ENCODE measurements around the gene ZFHX3.

The ZFHX3 gene

GRCh38 chr16:72838951-72839350, 209.0 kb downstream of the ZFHX3 start:
- H3K4me3 Mint-ChIP-seq = no peak overlapping the region
- peak overlapping the region; percentile 6 to 83 (median 20) for H3K27ac Mint-ChIP-seq
- peaks cover 48% of the 10 kb centered on the region for H3K4me1 Mint-ChIP-seq
- no peaks in the 10 kb centered on the region for H3K9me3 Mint-ChIP-seq
- no peak for TF ChIP-seq CTCF (IDR thresholded peaks at IDR 0.05; ENCODE audit: unreplicated experiment in 3 of 3)
- H3K27me3 Mint-ChIP-seq (ENCODE audit: low read depth) = peaks cover 4% of the 10 kb centered on the region
- peaks cover 9% of the 10 kb centered on the region for H3K36me3 Mint-ChIP-seq (ENCODE audit: low read depth)

GRCh38 chr16:72838586-72838910, 209.4 kb downstream of the ZFHX3 start:
- TF ChIP-seq CTCF (IDR thresholded peaks at IDR 0.05; ENCODE audit: unreplicated experiment in 3 of 3) = peak in 1 of 3 experiments; percentile 24
- H3K4me3 Mint-ChIP-seq = no peak overlapping the region
- H3K36me3 Mint-ChIP-seq (ENCODE audit: low read depth) = peaks cover 7% of the 10 kb centered on the region
- peaks cover 4% of the 10 kb centered on the region for H3K27me3 Mint-ChIP-seq (ENCODE audit: low read depth)
- H3K4me1 Mint-ChIP-seq = peaks cover 46% of the 10 kb centered on the region
- H3K27ac Mint-ChIP-seq = peak overlapping the region; percentile 6 to 83 (median 15)
- no peaks in the 10 kb centered on the region for H3K9me3 Mint-ChIP-seq

DNA sequence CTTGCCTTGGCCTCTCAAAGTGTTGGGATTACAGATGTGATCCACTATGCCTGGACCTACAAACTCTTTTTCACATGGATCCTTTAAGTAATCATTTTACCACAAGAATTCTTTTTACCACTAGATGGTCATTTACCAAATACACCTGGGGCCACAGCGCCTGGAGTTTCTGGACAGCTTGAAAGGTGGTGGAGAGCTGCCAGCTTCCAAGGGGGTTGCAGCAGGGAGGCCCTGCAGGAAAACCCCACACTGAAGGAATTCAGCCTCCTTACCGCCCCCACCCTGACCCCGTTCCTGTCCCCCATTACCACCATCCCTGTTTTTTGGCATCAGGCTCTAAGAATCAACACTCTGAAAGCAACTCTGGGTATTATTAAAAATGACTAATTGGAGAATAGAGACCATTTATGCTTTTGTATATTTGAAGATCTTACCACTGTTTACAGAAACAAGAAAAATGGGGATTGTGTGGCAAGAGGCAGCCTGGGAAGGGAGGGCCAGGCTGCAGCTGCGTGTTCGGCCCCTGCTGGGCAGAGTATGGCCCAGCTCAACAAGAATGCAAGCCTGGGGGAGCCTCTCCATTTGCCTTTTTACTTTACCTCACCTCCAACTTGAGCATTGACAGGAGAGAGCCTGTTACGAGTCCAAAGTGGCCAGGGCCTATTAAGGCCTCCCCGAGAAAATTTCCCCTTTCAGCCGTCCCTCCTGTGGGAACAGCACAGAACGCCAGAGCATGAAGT, 209.9 kb downstream of the ZFHX3 start:
- H3K9me3 Mint-ChIP-seq = no peaks in the 10 kb centered on the region

DNA sequence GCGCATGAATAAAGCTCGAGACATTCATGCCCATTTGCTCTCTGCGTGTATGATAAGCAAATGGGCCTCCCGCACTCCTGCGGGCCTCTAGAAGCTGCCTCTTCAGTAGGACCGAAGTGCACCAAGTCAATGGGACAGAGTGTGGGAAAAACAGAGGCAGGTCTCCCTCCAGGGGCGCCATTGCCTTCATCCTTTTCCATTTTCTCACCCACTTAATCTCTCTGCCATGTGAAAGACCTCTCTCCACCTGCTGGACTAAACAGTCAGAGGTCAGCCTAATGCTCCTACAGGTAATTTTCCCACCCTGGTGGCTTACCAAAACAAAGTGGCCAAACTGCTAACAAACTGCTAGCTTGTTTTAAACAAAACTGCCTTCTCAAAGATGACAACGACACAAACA, 210.9 kb downstream of the ZFHX3 start:
- no peaks in the 10 kb centered on the region for H3K9me3 Mint-ChIP-seq
- peaks cover 4% of the 10 kb centered on the region for H3K27me3 Mint-ChIP-seq (ENCODE audit: low read depth)
- peaks cover 52% of the 10 kb centered on the region for H3K4me1 Mint-ChIP-seq
- no peak for TF ChIP-seq CTCF (IDR thresholded peaks at IDR 0.05; ENCODE audit: unreplicated experiment in 3 of 3)
- no peak overlapping the region for H3K4me3 Mint-ChIP-seq
- no peak overlapping the region for H3K27ac Mint-ChIP-seq
- peaks cover 7% of the 10 kb centered on the region for H3K36me3 Mint-ChIP-seq (ENCODE audit: low read depth)

More for the DNA sequence above, 209.9 kb downstream of the ZFHX3 start:
- Mint-ChIP-seq H3K36me3 (ENCODE audit: low read depth) (peaks cover 7% of the 10 kb centered on the region), H3K27ac (peak overlapping the region; percentile 6 to 83 (median 15)), H3K4me1 (peaks cover 51% of the 10 kb centered on the region), H3K27me3 (ENCODE audit: low read depth) (peaks cover 4% of the 10 kb centered on the region), H3K4me3 (no peak overlapping the region)
- TF ChIP-seq CTCF (IDR thresholded peaks at IDR 0.05; ENCODE audit: unreplicated experiment in 3 of 3) = no peak

GRCh38 chr16:72836181-72836580, 211.7 kb downstream of the ZFHX3 start:
- Mint-ChIP-seq H3K36me3 (ENCODE audit: low read depth) (peaks cover 7% of the 10 kb centered on the region), H3K4me1 (peaks cover 47% of the 10 kb centered on the region), H3K9me3 (no peaks in the 10 kb centered on the region), H3K27ac (no peak overlapping the region), H3K27me3 (ENCODE audit: low read depth) (peaks cover 4% of the 10 kb centered on the region), H3K4me3 (no peak overlapping the region)
- no peak for TF ChIP-seq CTCF (IDR thresholded peaks at IDR 0.05; ENCODE audit: unreplicated experiment in 3 of 3)

- H3K9me3 Mint-ChIP-seq = no peaks in the 10 kb centered on the region
- peaks cover 7% of the 10 kb centered on the region for H3K36me3 Mint-ChIP-seq (ENCODE audit: low read depth)
- no peak overlapping the region for H3K27ac Mint-ChIP-seq
- TF ChIP-seq CTCF (IDR thresholded peaks at IDR 0.05; ENCODE audit: unreplicated experiment in 3 of 3) = no peak
- peaks cover 43% of the 10 kb centered on the region for H3K4me1 Mint-ChIP-seq
- no peak overlapping the region for H3K4me3 Mint-ChIP-seq
- H3K27me3 Mint-ChIP-seq (ENCODE audit: low read depth) = peaks cover 4% of the 10 kb centered on the region
These were observed 212.8 kb downstream of the ZFHX3 start for GRCh38 chr16:72835086-72835485.

All from nephron (organoid).